ENCODE results near the gene SNAPC1.
"Not testable (repeated sequence)": the region's sequence is repeated elsewhere in the genome, so short reads cannot be mapped to it uniquely, and the experiment has no call there.

The SNAPC1 gene

GRCh38 chr14:61750708-61751474, 11.3 kb upstream of the SNAPC1 start:
- DNase-seq: peak; percentile 83

- no peak for DNase-seq
These were observed 10.7 kb upstream of the SNAPC1 start for GRCh38 chr14:61751475-61751989.

DNA sequence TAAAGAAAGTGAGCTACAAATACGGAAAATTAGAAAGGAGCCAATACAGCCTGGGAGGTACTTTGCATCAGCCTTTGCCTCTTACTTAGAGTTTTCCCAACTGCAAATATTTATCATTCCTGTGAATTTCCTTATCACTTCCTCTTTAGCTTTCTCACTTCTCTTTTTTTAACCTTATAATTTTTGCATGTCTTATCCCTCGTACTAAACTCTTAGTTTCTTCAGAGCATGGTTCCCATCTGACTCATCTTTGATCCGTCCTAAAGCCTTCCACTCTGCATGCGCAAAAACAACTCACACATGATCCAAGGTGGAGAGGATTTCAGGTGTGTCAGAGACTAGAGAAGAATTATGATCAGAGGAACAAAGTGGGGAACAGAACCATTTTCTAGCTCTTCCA, 9.6 kb upstream of the SNAPC1 start:
- no peak for DNase-seq

DNA sequence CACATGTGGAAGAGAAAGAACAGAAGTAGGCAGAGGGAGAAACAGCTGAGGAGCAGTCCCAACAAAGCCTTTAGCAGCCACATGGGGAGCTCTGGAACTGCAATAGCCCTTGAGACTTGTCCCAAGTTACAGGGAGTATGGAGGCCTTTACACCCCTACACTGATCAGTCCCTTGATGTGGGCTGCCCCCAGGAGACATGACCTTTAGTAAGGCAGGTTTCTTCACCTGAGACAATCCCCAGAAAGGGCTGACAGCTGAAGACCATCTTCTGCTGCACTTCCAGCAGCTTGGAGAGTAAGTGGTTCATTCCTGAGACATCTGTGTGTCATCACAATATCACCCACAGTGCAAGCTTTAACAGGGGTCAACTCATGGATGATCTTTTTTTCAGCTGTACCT, 8.6 kb upstream of the SNAPC1 start:
- no peak for DNase-seq

- no peak for DNase-seq
These were observed 7.4 kb upstream of the SNAPC1 start for GRCh38 chr14:61754627-61755381.

- not testable (repeated sequence) for DNase-seq
These were observed 6.9 kb upstream of the SNAPC1 start for GRCh38 chr14:61755382-61755742.

DNA sequence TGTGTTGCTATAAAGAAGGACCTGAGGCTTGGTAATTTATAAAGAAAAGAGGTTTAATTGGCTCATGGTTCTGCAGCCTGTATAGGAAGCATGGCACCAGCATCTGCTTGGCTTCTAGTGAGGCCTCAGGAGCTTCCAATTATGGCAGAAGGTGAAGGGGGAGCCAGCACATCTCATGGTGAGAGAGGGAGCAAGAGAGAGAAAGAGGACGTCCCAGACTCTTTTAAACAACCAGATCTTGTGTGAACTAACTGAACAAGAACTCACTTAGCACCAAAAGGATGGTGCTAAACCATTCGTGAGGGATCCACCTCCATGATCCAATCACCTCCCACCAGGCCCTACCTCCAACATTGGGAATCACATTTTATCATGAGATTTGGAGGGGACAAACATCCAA, 6.1 kb upstream of the SNAPC1 start:
- no peak for DNase-seq

DNA sequence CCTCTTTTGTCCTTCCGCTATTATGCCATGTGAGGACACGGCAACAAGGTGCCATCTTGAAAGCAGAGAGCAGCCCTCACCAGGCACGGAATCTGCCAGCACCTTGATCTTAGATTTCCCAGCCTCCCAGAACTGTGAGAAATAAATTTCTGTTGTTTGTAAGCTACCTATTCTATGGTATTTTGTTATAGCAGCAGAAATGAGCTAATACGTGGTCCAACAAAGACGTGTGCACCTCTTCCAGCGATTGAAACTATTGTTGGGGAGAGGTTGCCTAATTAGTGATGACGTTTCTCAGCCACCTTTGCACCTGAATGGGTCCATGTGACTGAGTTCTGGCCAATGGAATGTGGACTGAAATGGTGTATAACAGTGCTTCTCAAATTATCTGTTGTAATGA, 2.3 kb upstream of the SNAPC1 start:
- no peak for DNase-seq

DNA sequence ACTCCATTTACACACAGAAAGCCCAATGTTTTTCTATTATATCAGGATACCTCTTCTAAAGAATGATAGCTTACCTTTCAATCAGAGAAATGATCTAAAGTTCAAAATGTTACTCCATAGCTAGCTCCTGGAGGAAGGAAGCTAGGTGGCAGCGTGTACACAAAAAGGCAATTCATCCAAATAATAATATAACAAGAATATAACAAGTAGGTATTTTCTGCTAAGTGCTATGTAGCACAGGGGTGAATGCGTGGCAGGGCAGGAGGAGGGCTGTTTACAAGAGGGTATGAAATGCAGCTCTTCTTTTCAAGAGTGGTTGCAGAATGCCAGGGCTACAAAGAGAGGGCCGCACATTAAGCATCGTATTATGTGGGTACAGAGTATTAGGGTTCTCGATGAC, 663 bp upstream of the SNAPC1 start:
- DNase-seq: no peak

DNA sequence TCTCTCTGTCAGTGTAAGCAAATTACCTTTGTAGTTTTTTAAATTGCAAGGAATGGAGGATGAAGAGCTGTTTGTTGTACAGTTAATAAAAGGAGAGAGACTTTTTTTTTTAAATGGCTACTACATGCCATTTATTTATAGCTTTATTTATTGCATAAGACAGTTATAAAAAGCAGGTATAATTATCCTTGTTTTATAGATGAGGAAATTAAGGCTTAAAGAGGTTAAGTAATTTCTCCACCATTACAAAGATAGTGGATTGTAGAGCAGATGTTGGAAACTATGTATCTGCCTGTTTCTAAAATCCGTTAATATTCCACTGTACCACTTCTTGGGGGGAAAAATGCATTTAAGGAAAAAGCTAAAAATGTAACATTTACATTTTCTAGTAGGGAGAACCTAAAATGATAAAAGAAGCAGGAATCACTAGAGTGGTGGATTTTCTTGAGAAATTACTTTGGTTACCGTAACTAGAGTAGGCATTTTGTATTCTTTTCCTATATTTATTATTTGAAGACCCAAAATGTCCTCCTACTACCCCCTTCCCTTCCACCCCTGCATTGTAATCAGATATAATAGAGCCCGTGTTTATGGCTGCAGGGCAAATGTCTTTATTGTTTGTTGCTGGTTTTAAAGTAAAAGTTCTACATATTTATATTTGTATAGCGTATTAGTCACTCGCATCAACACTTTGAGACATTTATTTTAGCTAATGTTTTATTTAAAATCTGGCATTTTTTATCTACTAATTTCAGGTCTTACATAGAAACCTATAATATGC, 2.3 kb downstream of the SNAPC1 start:
- no peak for DNase-seq

DNA sequence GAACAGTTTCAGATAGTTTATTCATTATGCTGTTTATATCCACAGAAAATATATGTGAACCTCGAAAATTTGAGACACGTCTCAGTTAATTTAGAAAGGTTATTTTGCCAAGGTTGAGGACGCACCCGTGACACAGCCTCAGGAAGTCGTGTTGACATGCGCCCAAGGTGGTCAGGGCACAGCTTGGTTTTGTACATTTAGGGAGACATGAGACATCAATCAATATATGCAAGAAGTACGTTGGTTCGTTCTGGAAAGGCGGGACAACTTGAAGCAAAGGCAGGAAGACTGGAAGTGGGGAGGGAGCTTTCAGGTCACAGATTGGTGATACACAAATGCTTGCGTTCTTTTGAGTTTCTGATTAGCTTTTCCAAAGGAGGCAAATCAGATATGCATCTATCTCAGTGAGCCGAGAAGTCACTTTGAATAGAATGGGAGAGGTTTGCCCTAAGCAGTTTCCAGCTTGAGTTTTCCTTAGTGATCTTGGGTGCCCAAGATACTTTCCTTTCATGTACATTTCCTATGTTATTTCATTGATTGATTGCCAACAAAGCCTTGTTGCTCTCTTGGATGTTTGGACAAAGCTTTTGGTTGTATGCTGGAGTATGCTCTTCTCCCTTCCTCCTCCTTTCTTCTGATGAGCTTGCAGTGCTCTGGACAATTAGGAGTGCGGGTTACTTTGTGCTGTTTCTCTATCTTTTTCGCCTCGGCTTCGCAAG, 3.2 kb downstream of the SNAPC1 start:
- DNase-seq: no peak

DNA sequence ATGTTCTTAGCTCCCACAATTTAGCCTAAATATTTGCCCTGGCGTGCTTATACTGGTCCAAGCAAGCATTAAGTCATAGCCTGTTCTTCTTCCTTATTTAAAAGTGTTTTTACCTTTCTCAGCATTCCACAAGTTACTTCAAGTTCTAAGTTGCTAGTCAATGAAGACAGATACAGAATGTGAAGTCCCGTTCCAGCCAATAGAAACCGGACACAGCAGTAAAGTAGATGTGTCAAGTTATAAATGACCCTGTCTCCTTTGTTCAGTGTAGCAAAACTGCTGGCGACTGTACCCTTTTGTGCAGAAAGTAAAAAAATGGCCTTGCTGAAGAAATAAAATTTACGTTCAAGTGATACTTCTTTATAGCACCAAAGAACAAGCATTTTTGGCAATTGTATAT, 3.9 kb downstream of the SNAPC1 start:
- DNase-seq: no peak

GRCh38 chr14:61768240-61768639, 6.0 kb downstream of the SNAPC1 start:
- no peak for DNase-seq

DNA sequence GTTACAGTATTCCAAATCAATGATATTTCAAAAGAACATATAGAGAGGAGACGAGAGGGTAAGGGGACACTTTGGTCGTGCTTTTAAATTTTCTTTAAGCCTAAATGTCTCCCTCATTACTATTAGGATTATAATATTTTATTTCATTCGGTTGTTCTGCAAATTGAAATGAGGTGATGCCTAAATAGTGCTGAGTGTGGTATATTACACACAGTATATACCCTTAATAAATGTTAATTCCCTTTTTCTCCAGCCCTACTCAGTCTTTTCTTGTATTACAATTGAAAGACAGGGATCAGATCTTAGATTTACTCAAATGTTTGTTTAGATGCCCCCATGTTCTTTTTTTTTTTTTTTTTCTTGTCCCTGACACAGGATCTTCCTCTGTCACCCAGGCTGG, 7.7 kb downstream of the SNAPC1 start:
- DNase-seq: no peak

DNA sequence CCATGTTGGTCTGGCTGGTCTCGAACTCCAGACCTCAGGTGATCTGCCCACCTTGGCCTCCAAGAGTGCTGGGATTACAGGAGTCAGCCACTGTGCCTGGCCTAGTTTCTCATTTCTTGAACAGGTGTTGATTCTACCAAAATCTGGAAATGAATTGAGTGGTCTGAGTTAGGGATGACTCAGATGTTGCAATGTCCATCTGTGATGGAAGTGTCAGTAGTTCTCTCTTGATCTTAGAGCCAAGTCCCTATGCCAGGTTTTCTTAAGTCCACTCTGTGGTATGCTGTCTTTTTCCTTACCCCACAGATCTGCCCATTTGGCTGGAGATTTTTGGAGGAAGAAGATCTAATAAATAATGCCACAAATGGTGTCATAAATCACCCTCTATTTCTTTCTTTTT, 12.6 kb downstream of the SNAPC1 start:
- no peak for DNase-seq

DNA sequence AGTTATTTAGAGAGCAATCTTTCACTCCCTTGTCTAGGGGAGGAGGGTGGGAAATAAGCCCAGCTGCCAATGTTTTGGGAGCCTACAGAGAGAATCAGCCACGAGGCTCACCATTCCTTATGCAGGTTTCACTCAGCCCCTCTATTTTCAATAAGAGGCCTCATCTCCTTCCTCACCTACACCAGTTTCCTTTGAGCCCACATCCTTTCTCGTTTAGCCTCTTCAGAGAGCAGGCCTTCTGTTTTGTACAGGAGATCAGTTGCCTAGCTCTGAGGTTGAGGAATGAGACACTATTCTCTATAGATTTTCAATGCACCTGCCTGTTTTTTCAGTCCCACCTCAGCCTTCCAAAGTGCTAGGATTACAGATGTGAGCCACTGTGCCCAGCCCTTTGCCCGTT, 17.9 kb downstream of the SNAPC1 start:
- DNase-seq: no peak

GRCh38 chr14:61797309-61797708, 35.1 kb downstream of the SNAPC1 start:
- no peak for DNase-seq

- DNase-seq: no peak
These were observed 39.9 kb downstream of the SNAPC1 start for GRCh38 chr14:61802010-61802568.

DNA sequence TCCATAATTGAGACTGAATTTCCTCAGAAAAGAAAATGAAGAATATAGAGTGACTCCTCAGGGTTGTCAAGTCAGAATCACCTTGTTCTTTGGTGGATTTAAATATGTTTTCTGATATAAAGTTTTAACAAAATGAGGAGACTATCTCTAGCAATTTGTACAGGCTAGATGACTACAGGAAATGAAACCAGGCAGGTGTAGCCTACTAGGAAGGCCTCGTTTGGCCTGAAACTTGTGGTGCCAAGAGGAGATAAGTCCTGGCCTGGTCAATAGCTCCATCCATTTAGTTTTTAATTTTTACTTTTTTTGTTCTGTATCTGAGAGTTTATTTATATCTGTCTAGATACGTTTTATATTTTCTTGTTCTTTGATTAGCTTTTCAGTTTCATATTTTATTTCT, 41.5 kb downstream of the SNAPC1 start:
- no peak for DNase-seq

- DNase-seq: no peak
These were observed 43.2 kb downstream of the SNAPC1 start for GRCh38 chr14:61805451-61805850.

DNA sequence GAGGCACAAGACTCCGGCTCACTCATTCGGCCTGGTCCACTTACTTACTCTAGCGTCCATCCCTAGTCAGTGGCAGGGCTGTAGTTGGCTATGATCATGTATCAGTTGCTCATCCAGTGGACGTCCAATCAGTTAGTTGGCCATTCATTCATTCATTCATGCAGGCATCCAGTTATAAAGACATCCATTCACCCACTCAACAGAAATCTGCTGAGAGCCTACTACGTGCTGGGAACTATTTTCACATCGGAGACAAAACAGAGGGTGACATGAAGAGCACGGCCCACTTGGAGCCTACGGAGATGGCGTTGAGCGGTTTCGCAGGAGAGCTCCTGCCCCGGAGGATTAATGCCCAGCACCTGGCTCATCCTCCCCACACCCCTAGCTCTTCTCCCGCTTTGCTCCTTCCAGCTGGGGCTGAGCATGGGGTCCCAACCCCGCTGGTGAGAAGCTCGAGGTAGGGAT, 49.7 kb downstream of the SNAPC1 start:
- no peak for DNase-seq

GRCh38 chr14:61812347-61813095, 50.3 kb downstream of the SNAPC1 start, which contains the start of gene SYT16:
TSS of gene SYT16 (plus strand) at chr14:61812703.
- peak; percentile 30 for DNase-seq

Data from left hindlimb (tissue), 1 donor.